HepG2 (cell line): ENCODE results near the gene TRH. TPM values are rescaled to one million over a fixed set of nuclear protein-coding genes. Genes with fewer than 3 reads are reported as not detected.

Source experiments
- ATAC-seq: fragments of 200-7000 bp; cut with Tn5 transposase; 3 replicates; pipeline ENCODE4 v1.9.1; 2020; ENCODE audit warnings: mild to moderate bottlenecking, moderate library complexity
- BruUV-seq: library from RNA; stranded (reverse); fragments of 400-500 nt; replicated peaks from 2 replicates; lab custom pipeline; 2021; lab: Mats Ljungman, UMichigan
- CTCF ChIA-PET: fragments of 300-600 bp; formaldehyde crosslinking; extraction: SDS; loops from one replicate; lab custom pipeline; 2021; ENCODE audit warnings: low total read pairs, inconsistent platforms, low intra/inter-chr PET ratio; lab: Yijun Ruan, JAX
- POLR2A ChIA-PET: fragments of 350-600 bp; sonication (Branson Sonifier 250); formaldehyde crosslinking; loops from one replicate; lab custom pipeline; 2020; ENCODE audit warnings: antibody characterized with exemption, inconsistent platforms; lab: Yijun Ruan, JAX
- DNase-seq: peaks from one replicate; pipeline ENCODE4 v3.0.0-alpha.2; 2015; ENCODE audit warnings: low spot score
- FAIRE-seq: peaks from 3 replicates; lab custom pipeline; 2011; peaks lifted over from hg19 to GRCh38; lab: Jason Lieb, UNC
- H2AFZ ChIP-seq: one replicate; pipeline ENCODE4 v1.6.1; 2011; ENCODE audit warnings: low read length, inconsistent platforms
- H3K27ac ChIP-seq: fragments of 300-600 bp; 3 replicates; pipeline ENCODE4 v1.8.0; 2011; ENCODE audit warnings: mixed run types, mild to moderate bottlenecking, mixed read lengths, low read length, inconsistent platforms; ENCODE audit not compliant: insufficient read depth; ENCODE audit errors: extremely low read length
- H3K27me3 ChIP-seq, 2 experiments: fragments of 200-600 bp in 1 of 2; 2 replicates in 1 of 2; 3 replicates in 1 of 2; pipeline versions ENCODE4 v1.6.0 to v1.8.0; 2011; ENCODE audit warnings: low read length in 2 of 2, mild to moderate bottlenecking in 2 of 2, moderate library complexity in 2 of 2, inconsistent platforms in 1 of 2; ENCODE audit not compliant: insufficient read depth in 2 of 2, control insufficient read depth in 1 of 2
- H3K36me3 ChIP-seq, 2 experiments: fragments of 200-600 bp in 1 of 2; replicated peaks in 1 of 2; 2 replicates in 1 of 2; 3 replicates in 1 of 2; pipeline versions ENCODE4 v1.5.1 to v1.8.0; 2011; ENCODE audit warnings: low read length in 2 of 2, inconsistent platforms in 1 of 2; ENCODE audit not compliant: insufficient read depth in 2 of 2, control insufficient read depth in 1 of 2
- H3K4me1 ChIP-seq: 2 replicates; pipeline ENCODE4 v1.5.1; 2012; ENCODE audit warnings: low read length, inconsistent platforms; ENCODE audit not compliant: insufficient read depth
- H3K4me2 ChIP-seq: 2 replicates; pipeline ENCODE4 v1.6.0; 2011; ENCODE audit warnings: low read depth, low read length, inconsistent platforms
- H3K4me3 ChIP-seq, 3 experiments: fragments of 200-600 bp in 1 of 3; sonication (generic), shearing (Covaris generic) in 1 of 3; replicated peaks in 1 of 3; 2 replicates each; pipeline ENCODE4 v1.5.1; 2011 to 2016; ENCODE audit warnings: low read length in 3 of 3, inconsistent platforms in 2 of 3, low read depth in 2 of 3, mild to moderate bottlenecking in 2 of 3, control low read depth in 1 of 3, mixed read lengths in 1 of 3; ENCODE audit not compliant: insufficient read depth in 1 of 3
- H3K79me2 ChIP-seq: one replicate; pipeline ENCODE4 v1.6.1; 2011; ENCODE audit warnings: low read length, inconsistent platforms; ENCODE audit not compliant: insufficient read depth
- H3K9ac ChIP-seq: 2 replicates; pipeline ENCODE4 v1.6.0; 2011; ENCODE audit warnings: mild to moderate bottlenecking, low read depth, low read length, inconsistent platforms; ENCODE audit not compliant: insufficient read depth
- H3K9me3 ChIP-seq: 2 replicates; pipeline ENCODE4 v1.5.1; 2012; ENCODE audit warnings: mild to moderate bottlenecking, low read length
- H4K20me1 ChIP-seq: 2 replicates; pipeline ENCODE4 v1.6.0; 2011; ENCODE audit warnings: inconsistent platforms, mild to moderate bottlenecking, low read length, moderate library complexity; ENCODE audit not compliant: insufficient read depth
- DNMT3B ChIP-seq: conservative IDR thresholded peaks from 2 replicates; pipeline ENCODE4 v1.6.1; 2016; ENCODE audit warnings: missing biosample characterization, control low read depth
- DPF2 ChIP-seq: sonication (generic); formaldehyde crosslinking; IDR thresholded peaks from 2 replicates; pipeline ENCODE4 v1.4.0; 2020; ENCODE audit warnings: mild to moderate bottlenecking, low read depth, missing genetic modification reagents, borderline replicate concordance
- FLYWCH1 ChIP-seq: sonication (generic); formaldehyde crosslinking; IDR thresholded peaks from 2 replicates; pipeline ENCODE4 v1.8.1; 2023; ENCODE audit warnings: mild to moderate bottlenecking, missing genetic modification reagents
- HBP1 ChIP-seq: IDR thresholded peaks from 2 replicates; pipeline ENCODE4 v1.6.1; 2016; ENCODE audit warnings: low read depth, control low read depth
- KAT7 ChIP-seq: IDR thresholded peaks from 2 replicates; pipeline ENCODE4 v1.6.1; 2018; ENCODE audit warnings: borderline replicate concordance, missing compliant biosample characterization
- MAFK ChIP-seq, 2 experiments: IDR thresholded peaks in 1 of 2; conservative IDR thresholded peaks in 1 of 2; 2 replicates each; pipeline ENCODE4 v1.6.1; 2011; ENCODE audit warnings: improper control_type of control experiment in 2 of 2, low read length in 2 of 2
- MTERF4 ChIP-seq: sonication (generic); formaldehyde crosslinking; IDR thresholded peaks from 2 replicates; pipeline ENCODE4 v1.8.0; 2023; ENCODE audit warnings: mild to moderate bottlenecking, missing genetic modification reagents
- PAX8 ChIP-seq: sonication (generic); formaldehyde crosslinking; IDR thresholded peaks from 2 replicates; pipeline ENCODE4 v1.8.0; 2022; ENCODE audit warnings: mild to moderate bottlenecking, missing genetic modification reagents, borderline replicate concordance
- SUZ12 ChIP-seq: fragments of 150-350 bp; IDR thresholded peaks from 2 replicates; pipeline ENCODE4 v1.6.1; 2014; ENCODE audit warnings: low read depth, low read length
- TEAD3 ChIP-seq: optimal IDR thresholded peaks from 2 replicates; pipeline ENCODE3; 2016; ENCODE audit warnings: borderline replicate concordance
- XRCC5 ChIP-seq: fragments of 200-400 bp; formaldehyde crosslinking; optimal IDR thresholded peaks from 2 replicates; pipeline ENCODE3; 2017; ENCODE audit warnings: mild to moderate bottlenecking, low read length
- ZBTB37 ChIP-seq: sonication (generic); formaldehyde crosslinking; IDR thresholded peaks from 2 replicates; pipeline ENCODE4 v1.4.0; 2020; ENCODE audit warnings: mild to moderate bottlenecking, missing genetic modification reagents
- ZNF362 ChIP-seq: sonication (generic); formaldehyde crosslinking; IDR thresholded peaks from 2 replicates; pipeline ENCODE4 v1.4.0; 2020; ENCODE audit warnings: missing genetic modification reagents, mild to moderate bottlenecking, borderline replicate concordance
- ZNF414 ChIP-seq: sonication (generic); formaldehyde crosslinking; IDR thresholded peaks from 2 replicates; pipeline ENCODE4 v1.5.0; 2020; ENCODE audit warnings: missing genetic modification reagents
- ZNF430 ChIP-seq: sonication (generic); formaldehyde crosslinking; IDR thresholded peaks from 2 replicates; pipeline ENCODE4 v1.9.0; 2021; ENCODE audit warnings: mild to moderate bottlenecking, missing genetic modification reagents
- ZNF513 ChIP-seq: sonication (generic); formaldehyde crosslinking; conservative IDR thresholded peaks from 2 replicates; pipeline ENCODE4 v1.5.0; 2020; ENCODE audit warnings: missing genetic modification reagents
- ZNF83 ChIP-seq: sonication (generic); formaldehyde crosslinking; IDR thresholded peaks from 2 replicates; pipeline ENCODE4 v1.4.0; 2020; ENCODE audit warnings: missing genetic modification reagents, mild to moderate bottlenecking, borderline replicate concordance
- WGBS: methylation state at CpG from one replicate; pipeline ENCODE4 v1.1.6; 2017; ENCODE audit warnings: low lambda C conversion rate; 5-methylcytosine and 5-hydroxymethylcytosine counted together
- in situ Hi-C: cut with HindIII; loops from 2 replicates; pipeline ENCODE4 v1.10.0; 2017; ENCODE audit warnings: low pct_unique_long_range_greater_than_20kb; ENCODE audit not compliant: extremely low pct_ligation_motif_present
- intact Hi-C: fragments of 100-400 bp; cut with micrococcal nuclease; formaldehyde crosslinking; loops from one replicate; pipeline ENCODE4 v1.10.0; 2022; ENCODE audit not compliant: unreplicated experiment
- polyA plus RNA-seq, 8 experiments: library from polyadenylated mRNA; depleted of rRNA in 3 of 8; stranded (reverse) in 7 of 8; unstranded in 1 of 8; fragments of >200 nt; fragmentation: Illumina TruSeq in 4 of 8; extraction: Trizol in 4 of 8; gene quantifications; 2 replicates each; pipeline versions ENCODE4 v1.2.1 to v1.2.3, GENCODE V29; 2011 to 2016; ENCODE audit warnings: low read depth in 4 of 8, missing spikeins in 1 of 8, mixed read lengths in 1 of 8; ENCODE audit not compliant: insufficient read depth in 1 of 8
- total RNA-seq, 5 experiments: library from RNA; depleted of rRNA; stranded (reverse); fragments of >200 nt; fragmentation: Illumina TruSeq; extraction: Trizol; gene quantifications; 2 replicates each; pipeline ENCODE4 v1.2.3, GENCODE V29; 2016; ENCODE audit warnings: low read depth in 1 of 5

TRH gene
- total and polyA plus RNA-seq, 2 of the 13 experiments (the other 11 are each of a cell fraction or from before 2014, with no cell fraction given) = not detected

- H3K27me3 ChIP-seq = peaks cover 3 to 35% of the 10 kb centered on the region in 2 experiments; a peak in 4 of 5 replicates
- H3K4me2 ChIP-seq = no peak overlapping the region
- in situ Hi-C loops = no loop called here
- CTCF ChIA-PET = no interaction called here
- intact Hi-C loops = no loop called here
- peaks cover 25% of the 10 kb centered on the region for H3K4me1 ChIP-seq
- H3K9me3 ChIP-seq = no peaks in the 10 kb centered on the region
- H3K36me3 ChIP-seq = no peaks in the 10 kb centered on the region
- no peak overlapping the region for H3K4me3 ChIP-seq
- POLR2A ChIA-PET = no interaction called here
- no TSS peak for BruUV-seq
- no peak overlapping the region for H2AFZ ChIP-seq
- no peaks in the 10 kb centered on the region for H4K20me1 ChIP-seq
- H3K27ac ChIP-seq = no peak overlapping the region
- WGBS = 83% methylated on average over 39 of the region's 39 CpGs
- ATAC-seq = no peak
- no peak for FAIRE-seq
- no peak for DNase-seq
- no peaks in the 10 kb centered on the region for H3K79me2 ChIP-seq
- H3K9ac ChIP-seq = no peak overlapping the region
- no peak for TF ChIP-seq XRCC5
- no peak for TF ChIP-seq ZBTB37 (CRISPR knock-in tag)
- no peak for TF ChIP-seq HBP1
- no peak for TF ChIP-seq SUZ12
- no peak for TF ChIP-seq KAT7 (CRISPR knock-in tag)
- no peak for TF ChIP-seq ZNF430 (CRISPR knock-in tag)
- no peak for TF ChIP-seq DNMT3B (CRISPR knock-in tag)
- TF ChIP-seq MTERF4 (CRISPR knock-in tag) = no peak
- TF ChIP-seq DPF2 (CRISPR knock-in tag) = no peak
- no peak for TF ChIP-seq PAX8 (CRISPR knock-in tag)
- TF ChIP-seq ZNF83 (CRISPR knock-in tag) = no peak
- TF ChIP-seq ZNF414 (CRISPR knock-in tag) = no peak
- TF ChIP-seq ZNF362 = no peak
- TF ChIP-seq TEAD3 = no peak
- no peak for TF ChIP-seq FLYWCH1 (CRISPR knock-in tag)
- TF ChIP-seq MAFK (conservative IDR thresholded peaks at IDR 0.05 in 1 of 2, IDR thresholded peaks at IDR 0.05 in 1 of 2; ENCODE audit: low read length in 2 of 2) = no peak
- TF ChIP-seq ZNF513 (CRISPR knock-in tag) = no peak
Observed at GRCh38 chr3:129973853-129974563, 512 bp upstream of the TRH start.
